Peyer's patch (tissue), 4 donors: Measurements from ENCODE around the gene SLC25A17.

Experiments
- POLR2A ChIP-seq, 2 donors: fragments of 450-650 bp; IDR thresholded peaks; one replicate each; pipeline ENCODE4 v1.5.1; 2017; ENCODE audit warnings: antibody characterized with exemption in 2 of 2, mild to moderate bottlenecking in 2 of 2, moderate library complexity in 2 of 2
- TF ChIP-seq, protein P1 (sequence below), 6 experiments: fragments of 450-650 bp in 4 of 6; fragments of 200-600 bp in 2 of 6; sonication (generic) in 1 of 6; IDR thresholded peaks; one replicate each; pipeline ENCODE4 v1.5.1; 2017 to 2019; ENCODE audit warnings: antibody characterized with exemption in 6 of 6, mild to moderate bottlenecking in 3 of 6, moderate library complexity in 1 of 6

DNA sequence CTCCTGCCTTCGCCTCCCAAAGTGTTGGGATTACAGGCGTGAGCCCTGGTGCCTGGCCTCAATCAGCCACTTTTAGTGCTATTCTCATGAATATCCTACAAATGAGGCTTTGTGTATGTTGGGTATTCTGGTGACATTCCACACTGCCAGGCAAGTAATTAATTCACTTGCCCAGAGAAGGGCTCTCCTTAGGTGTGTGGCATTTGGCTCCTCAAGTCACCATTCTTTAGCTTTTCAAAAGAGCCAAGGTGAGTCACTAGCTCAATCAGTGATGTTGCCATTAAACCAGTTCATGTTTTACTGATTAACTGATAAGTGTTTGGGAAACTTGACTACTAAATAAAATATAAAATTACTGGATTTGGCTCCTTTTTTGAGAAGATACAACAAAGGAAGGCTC lies 52.2 kb downstream of the SLC25A17 start:
- TF ChIP-seq, protein P1, sequence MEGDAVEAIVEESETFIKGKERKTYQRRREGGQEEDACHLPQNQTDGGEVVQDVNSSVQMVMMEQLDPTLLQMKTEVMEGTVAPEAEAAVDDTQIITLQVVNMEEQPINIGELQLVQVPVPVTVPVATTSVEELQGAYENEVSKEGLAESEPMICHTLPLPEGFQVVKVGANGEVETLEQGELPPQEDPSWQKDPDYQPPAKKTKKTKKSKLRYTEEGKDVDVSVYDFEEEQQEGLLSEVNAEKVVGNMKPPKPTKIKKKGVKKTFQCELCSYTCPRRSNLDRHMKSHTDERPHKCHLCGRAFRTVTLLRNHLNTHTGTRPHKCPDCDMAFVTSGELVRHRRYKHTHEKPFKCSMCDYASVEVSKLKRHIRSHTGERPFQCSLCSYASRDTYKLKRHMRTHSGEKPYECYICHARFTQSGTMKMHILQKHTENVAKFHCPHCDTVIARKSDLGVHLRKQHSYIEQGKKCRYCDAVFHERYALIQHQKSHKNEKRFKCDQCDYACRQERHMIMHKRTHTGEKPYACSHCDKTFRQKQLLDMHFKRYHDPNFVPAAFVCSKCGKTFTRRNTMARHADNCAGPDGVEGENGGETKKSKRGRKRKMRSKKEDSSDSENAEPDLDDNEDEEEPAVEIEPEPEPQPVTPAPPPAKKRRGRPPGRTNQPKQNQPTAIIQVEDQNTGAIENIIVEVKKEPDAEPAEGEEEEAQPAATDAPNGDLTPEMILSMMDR (IDR thresholded peaks at IDR 0.05) = no peak
- TF ChIP-seq POLR2A (IDR thresholded peaks at IDR 0.05) = no peak
